GM03348 (cell line): ENCODE results near the gene STARD7.
A peak's percentile ranks its signal among the peaks of the same experiment; 100 is the strongest.
"Not testable (repeated sequence)": the region's sequence is repeated elsewhere in the genome, so short reads cannot be mapped to it uniquely, and the experiment has no call there.

Experiments used
- DNase-seq: peaks from one replicate; pipeline ENCODE4 v3.0.0; 2012; ENCODE audit warnings: low spot score

The STARD7 gene

GRCh38 chr2:96148410-96149217, 60.0 kb downstream of the STARD7 start:
- peak; percentile 77 for DNase-seq

DNA sequence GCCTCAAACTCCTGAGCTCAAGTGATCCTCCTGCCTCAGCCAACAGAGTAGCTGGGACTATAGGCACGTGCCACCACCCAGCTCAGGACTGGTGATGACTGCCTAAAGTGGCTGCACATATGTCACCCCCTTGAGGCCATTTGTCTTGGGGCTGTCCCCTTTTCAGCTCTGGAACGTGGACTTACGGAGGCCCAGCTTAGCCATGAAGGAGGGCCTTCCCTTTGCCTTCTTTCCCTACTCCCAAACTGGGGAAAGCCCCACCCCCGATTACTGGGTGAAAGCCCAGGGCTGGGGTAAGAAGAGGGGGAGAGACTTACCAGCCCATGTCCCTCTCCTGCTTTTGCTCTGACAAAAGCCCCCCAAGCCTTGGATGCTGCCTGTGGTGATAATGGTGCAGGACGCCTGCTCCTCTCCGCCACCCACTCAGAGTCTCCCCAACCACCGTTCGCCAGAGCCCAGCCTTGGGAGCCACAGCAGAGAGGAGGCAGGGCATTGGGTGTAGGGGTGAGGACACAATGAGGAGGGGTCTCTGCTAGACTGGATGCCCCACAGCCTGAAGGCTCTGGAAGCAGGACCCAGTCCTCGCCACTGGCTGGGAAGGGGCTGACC, 60.9 kb downstream of the STARD7 start:
- DNase-seq = no peak

DNA sequence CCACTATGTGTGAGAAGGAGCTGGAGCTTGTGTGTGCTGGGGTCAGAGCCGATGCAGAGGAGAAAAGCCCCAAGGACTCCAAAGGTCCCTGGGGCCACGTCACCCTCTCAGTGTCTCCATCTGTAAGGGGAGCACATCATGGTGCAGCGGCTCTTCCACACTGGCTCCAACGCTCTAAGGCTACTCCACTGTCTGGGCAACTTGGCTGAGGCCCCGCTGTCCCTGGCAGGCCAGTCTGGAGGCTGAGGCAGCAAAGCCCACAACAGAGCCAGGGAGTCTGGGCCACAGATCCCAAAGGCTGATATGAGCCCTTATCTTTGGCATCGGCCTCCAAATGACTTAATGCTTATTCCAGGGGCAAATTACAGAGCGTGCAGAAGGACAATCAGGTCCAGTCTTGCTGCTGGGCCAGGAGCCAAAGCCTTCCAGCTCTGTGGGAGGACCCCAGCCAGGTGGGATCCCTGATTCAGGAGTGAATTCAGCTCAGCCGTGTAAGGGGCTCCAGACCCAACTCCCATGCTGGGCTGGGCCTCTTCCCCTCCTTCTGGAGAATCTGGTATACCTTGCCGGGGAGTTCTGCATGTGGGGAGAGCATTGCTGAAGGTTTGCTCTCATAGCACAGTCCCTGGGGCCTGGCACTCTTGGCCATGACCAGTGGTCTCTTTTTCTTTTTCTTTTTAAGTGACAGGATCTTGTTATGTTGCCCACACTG, 61.6 kb downstream of the STARD7 start:
- no peak for DNase-seq

- DNase-seq = no peak
These were observed 62.3 kb downstream of the STARD7 start for GRCh38 chr2:96146153-96146880.

- no peak for DNase-seq
These were observed 62.8 kb downstream of the STARD7 start for GRCh38 chr2:96145848-96146152.

- peak; percentile 92 for DNase-seq
These were observed 63.4 kb downstream of the STARD7 start, which contains the start of gene DUSP2 for GRCh38 chr2:96145036-96145847. Gene DUSP2, minus strand, starts transcription at chr2:96145440. Its CDS starts 86 bp downstream, at chr2:96145354.

DNA sequence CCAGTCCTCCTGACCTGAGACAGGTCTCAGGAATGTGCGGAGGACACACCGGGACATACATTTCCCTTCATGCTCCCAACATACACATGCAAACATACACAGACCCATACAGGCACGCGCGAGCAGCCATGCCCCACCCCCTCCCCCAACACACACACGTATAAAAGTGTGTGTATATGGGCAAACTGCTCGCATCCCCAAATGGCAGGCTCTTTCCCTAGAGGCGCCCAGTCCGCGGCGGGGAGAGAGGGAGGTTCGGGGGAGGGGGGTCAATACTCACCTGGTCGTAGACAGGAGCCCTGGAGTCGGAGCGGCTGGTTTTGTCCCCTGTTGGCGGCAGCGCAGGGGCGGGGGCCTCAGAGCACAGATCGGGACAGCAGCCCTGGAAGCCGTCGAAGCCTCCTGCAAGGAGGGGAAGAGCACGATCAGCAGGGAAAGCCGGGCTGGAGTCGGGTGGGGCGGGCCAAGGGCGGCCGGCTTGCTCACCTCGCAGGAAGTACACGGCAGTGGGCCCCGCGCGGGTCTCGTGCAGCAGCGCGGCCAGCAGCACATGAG, 64.1 kb downstream of the STARD7 start:
- no peak for DNase-seq

DNA sequence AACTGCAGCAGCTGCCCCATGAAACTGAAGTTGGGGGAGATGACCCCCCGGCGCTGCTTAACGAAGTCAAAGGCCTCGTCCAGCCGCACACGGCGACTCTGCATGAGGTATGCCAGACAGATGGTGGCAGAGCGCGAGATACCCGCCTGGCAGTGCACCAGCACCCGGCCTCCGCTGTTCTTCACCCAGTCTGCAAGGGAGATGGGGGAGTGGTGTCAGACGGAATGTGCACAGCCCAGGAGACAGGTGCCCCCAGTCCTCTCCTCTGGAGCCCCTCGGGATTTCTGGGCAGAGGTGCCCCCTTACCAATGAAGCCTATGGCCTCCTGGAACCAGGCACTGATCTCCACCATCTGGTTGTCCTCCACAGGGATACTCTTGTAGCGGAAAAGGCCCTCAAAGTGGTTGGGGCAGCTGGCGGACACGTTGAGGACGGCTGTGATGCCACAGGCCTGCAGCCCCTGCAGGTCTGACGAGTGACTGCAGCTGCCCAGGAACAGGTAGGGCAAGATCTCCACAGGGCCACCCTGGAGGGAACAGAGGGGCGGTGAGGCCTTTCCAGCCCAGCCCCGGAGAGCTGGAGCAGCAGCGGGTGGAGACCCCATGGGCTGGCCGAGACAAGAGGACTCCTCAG, 64.7 kb downstream of the STARD7 start:
- no peak for DNase-seq

GRCh38 chr2:96143231-96143847, 65.3 kb downstream of the STARD7 start:
- no peak for DNase-seq

DNA sequence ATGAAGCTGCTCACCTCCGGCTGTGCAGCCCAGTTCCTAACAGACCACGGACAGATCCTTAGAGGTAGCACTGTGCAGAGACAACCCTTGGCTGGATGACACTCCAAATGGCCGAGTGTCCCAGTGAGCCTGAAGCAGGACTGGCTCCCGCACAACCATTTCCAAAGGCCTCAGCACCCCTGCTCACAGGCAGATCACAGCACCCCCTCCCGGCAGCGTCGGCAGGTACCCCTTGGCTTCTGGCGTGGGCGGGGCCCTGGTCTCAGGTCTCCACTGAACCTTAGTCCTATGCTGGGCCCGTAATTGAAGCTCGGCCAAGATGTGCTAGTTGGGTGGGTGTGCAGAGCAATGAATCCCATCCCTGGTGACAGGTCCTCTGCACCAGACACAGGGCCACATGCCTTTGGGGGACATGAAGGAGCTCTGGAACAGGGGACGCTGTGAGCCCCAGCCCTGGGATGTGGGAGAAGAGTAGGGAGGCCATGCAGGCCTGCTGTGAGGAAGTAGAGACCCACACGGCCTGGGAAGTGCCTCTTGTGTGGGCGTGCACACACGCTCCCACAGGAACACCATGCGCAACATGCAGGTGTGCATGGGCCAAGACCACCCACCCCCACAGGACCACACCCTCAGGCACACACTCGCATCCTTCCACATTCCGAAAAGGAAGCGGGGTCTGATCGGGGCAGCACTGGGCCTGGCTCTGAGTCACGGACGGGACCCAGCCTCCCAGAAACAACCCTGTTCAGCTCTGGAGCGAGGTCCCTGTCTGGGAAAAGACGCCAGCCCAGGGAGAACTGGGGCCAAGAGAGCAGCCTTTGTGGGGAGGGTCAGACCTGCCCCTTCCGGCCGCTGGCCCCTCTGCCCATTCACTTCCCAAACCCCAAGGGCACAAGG, 66.2 kb downstream of the STARD7 start:
- DNase-seq = no peak

DNA sequence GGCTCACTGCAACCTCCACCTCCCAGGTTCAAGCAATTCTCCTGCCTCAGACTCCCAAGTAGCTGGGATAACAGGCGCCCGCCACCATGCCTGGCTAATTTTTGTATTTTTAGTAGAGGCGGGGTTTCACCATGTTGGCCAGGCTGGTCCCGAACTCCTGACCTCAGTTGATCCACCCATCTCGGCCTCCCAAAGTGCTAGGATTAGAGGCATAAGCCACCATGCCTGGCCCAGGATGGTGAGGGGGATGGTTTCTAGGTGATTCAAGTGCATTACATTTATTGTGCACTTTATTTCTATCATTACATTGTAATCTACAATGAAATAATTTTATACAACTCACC, 67.0 kb downstream of the STARD7 start:
- DNase-seq = not testable (repeated sequence)

GRCh38 chr2:96140941-96141623, 67.5 kb downstream of the STARD7 start:
- no peak for DNase-seq

GRCh38 chr2:96139181-96139758, 69.4 kb downstream of the STARD7 start:
- no peak for DNase-seq

GRCh38 chr2:96138179-96139145, 70.2 kb downstream of the STARD7 start, which contains the start of gene ASTL:
Gene ASTL, minus strand, starts transcription at chr2:96138502. Its CDS starts 66 bp downstream, at chr2:96138436.
- peak; percentile 72 for DNase-seq

- no peak for DNase-seq
These were observed 71.1 kb downstream of the STARD7 start for GRCh38 chr2:96137321-96138178.

GRCh38 chr2:96136129-96136720, 72.4 kb downstream of the STARD7 start:
- DNase-seq = no peak
